ENCODE measurements around the gene GDF7.

DNA sequence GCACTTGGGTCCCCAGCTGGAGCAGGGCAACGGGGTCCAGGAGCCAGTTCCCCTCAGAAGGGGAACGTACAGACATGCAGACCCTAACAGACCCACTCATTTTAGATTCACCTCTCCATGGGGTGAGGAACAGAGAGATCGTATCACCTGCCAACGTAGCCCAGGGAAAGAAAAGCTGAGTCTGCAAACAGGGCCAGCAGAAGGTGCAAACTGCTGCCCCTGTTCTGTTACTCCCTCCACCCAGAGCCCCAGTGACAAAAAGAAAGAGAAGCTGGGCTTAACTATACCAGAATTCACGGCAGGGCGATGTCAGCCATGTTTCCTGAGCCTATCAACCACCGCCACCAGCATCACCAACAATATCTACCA lies 15.2 kb upstream of the GDF7 start:
- TF ChIP-seq EZH2 (IDR thresholded peaks at IDR 0.05; ENCODE audit: borderline replicate concordance, low read depth, low read length, severe bottlenecking): no peak
- no peak for TF ChIP-seq POLR2A (IDR thresholded peaks at IDR 0.05; ENCODE audit: low read depth, low read length)
- TF ChIP-seq CTCF (IDR thresholded peaks at IDR 0.05; ENCODE audit: extremely low read depth in 1 of 2, insufficient read depth in 1 of 2, low read depth in 1 of 2, low read length in 2 of 2): no peak
- no peak for TF ChIP-seq POLR2AphosphoS5 (IDR thresholded peaks at IDR 0.05; ENCODE audit: insufficient read depth, low read depth, low read length)
- no peak for TF ChIP-seq MAX (IDR thresholded peaks at IDR 0.05; ENCODE audit: insufficient read depth, insufficient read length)
- TF ChIP-seq GATA2 (IDR thresholded peaks at IDR 0.05; ENCODE audit: insufficient read depth, insufficient read length, low read depth, low read length): no peak
- no peak for TF ChIP-seq FOS (IDR thresholded peaks at IDR 0.05; ENCODE audit: borderline replicate concordance, insufficient read depth, low read length)
